ENCODE results near the gene INTS7. TPM values are rescaled to one million over a fixed set of nuclear protein-coding genes. Genes with fewer than 3 reads are reported as not detected.
A peak's percentile ranks its signal among the peaks of the same experiment; 100 is the strongest.

Gene INTS7
- total and polyA plus RNA-seq, 9 of the 15 experiments (the other 6 are each of a cell fraction or from before 2014, with no cell fraction given): 27.3 to 68.4 (median 40.4) TPM

DNA sequence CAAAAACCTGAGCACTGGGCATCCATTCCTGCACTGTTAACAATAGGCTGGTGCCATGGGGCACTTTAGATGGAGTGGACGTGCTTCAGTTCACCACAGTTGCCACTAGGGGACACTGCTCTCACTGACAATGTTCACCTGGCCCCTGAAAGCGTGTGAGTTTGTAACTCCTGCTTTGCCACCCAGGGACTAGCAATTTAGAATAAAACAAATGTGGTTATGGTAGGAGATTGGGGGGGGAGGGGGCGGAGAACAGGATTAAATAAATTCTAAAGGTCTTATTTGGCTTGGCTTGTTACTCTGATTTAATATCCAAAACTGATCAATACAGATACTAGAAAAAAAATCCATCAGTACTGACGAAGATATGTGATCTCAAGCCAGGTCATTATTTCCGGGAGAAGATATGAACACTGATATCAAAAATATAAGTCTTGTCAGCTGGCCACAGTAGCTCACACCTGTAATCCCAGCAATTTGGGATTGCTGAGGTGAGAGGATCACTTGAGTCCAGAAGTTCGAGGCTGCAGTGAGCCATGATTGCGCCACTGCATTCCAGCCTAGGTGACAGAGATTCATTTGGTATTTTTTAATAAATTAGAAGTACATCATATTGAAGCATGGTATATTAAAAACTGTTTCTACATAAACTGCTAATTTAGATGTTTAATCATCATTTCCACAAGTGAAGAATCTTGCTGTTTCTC lies 23.2 kb downstream of the INTS7 start (continued):
- TF ChIP-seq BMI1 (IDR thresholded peaks at IDR 0.05; ENCODE audit: low read length) (no peak), RB1 (IDR thresholded peaks at IDR 0.05; ENCODE audit: low read depth) (peak; percentile 49; the same call in 1 of the 2 replicates), FOXA1 (IDR thresholded peaks at IDR 0.05; ENCODE audit: borderline replicate concordance) (no peak), FOXK1 (CRISPR knock-in tag; IDR thresholded peaks at IDR 0.05; ENCODE audit: borderline replicate concordance) (no peak), MAZ (CRISPR knock-in tag; conservative IDR thresholded peaks at IDR 0.05 in 1 of 2, IDR thresholded peaks at IDR 0.05 in 1 of 2) (peak in 1 of 2 experiments; percentile 40; a peak in 1 of 4 replicates), HMGN3 (IDR thresholded peaks at IDR 0.05; ENCODE audit: borderline replicate concordance, extremely low read depth, insufficient read length, low read depth, low read length) (no peak), MAFK (IDR thresholded peaks at IDR 0.05; ENCODE audit: low read length) (no peak), RNF2 (IDR thresholded peaks at IDR 0.05) (no peak), KDM4B (IDR thresholded peaks at IDR 0.05; ENCODE audit: borderline replicate concordance in 2 of 2, low read depth in 1 of 2) (no peak), NCOA1 (IDR thresholded peaks at IDR 0.05; ENCODE audit: low read depth) (no peak), GTF2F1 (IDR thresholded peaks at IDR 0.05; ENCODE audit: low read depth, low read length) (no peak), FOXJ2 (tag; IDR thresholded peaks at IDR 0.05) (no peak), SMARCE1 (IDR thresholded peaks at IDR 0.05) (no peak), ASH1L (IDR thresholded peaks at IDR 0.05; ENCODE audit: borderline replicate concordance, low read depth, partially characterized antibody) (no peak), NR2F6 (CRISPR knock-in tag; IDR thresholded peaks at IDR 0.05) (no peak), TAL1 (IDR thresholded peaks at IDR 0.05) (no peak), BHLHE40 (IDR thresholded peaks at IDR 0.05; ENCODE audit: low read length) (peak; percentile 25; the same call in 1 of the 2 replicates), SMAD4 (CRISPR knock-in tag; conservative IDR thresholded peaks at IDR 0.05) (no peak), IRF2 (CRISPR knock-in tag; IDR thresholded peaks at IDR 0.05) (no peak)
- TF ChIP-seq, protein P1, sequence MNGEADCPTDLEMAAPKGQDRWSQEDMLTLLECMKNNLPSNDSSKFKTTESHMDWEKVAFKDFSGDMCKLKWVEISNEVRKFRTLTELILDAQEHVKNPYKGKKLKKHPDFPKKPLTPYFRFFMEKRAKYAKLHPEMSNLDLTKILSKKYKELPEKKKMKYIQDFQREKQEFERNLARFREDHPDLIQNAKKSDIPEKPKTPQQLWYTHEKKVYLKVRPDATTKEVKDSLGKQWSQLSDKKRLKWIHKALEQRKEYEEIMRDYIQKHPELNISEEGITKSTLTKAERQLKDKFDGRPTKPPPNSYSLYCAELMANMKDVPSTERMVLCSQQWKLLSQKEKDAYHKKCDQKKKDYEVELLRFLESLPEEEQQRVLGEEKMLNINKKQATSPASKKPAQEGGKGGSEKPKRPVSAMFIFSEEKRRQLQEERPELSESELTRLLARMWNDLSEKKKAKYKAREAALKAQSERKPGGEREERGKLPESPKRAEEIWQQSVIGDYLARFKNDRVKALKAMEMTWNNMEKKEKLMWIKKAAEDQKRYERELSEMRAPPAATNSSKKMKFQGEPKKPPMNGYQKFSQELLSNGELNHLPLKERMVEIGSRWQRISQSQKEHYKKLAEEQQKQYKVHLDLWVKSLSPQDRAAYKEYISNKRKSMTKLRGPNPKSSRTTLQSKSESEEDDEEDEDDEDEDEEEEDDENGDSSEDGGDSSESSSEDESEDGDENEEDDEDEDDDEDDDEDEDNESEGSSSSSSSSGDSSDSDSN (IDR thresholded peaks at IDR 0.05; ENCODE audit: borderline replicate concordance in 1 of 2, low read depth in 2 of 2, low read length in 2 of 2): no peak
- TF ChIP-seq, protein P2, sequence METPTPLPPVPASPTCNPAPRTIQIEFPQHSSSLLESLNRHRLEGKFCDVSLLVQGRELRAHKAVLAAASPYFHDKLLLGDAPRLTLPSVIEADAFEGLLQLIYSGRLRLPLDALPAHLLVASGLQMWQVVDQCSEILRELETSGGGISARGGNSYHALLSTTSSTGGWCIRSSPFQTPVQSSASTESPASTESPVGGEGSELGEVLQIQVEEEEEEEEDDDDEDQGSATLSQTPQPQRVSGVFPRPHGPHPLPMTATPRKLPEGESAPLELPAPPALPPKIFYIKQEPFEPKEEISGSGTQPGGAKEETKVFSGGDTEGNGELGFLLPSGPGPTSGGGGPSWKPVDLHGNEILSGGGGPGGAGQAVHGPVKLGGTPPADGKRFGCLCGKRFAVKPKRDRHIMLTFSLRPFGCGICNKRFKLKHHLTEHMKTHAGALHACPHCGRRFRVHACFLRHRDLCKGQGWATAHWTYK (CRISPR knock-in tag; IDR thresholded peaks at IDR 0.05): no peak
- TF ChIP-seq, protein P3, sequence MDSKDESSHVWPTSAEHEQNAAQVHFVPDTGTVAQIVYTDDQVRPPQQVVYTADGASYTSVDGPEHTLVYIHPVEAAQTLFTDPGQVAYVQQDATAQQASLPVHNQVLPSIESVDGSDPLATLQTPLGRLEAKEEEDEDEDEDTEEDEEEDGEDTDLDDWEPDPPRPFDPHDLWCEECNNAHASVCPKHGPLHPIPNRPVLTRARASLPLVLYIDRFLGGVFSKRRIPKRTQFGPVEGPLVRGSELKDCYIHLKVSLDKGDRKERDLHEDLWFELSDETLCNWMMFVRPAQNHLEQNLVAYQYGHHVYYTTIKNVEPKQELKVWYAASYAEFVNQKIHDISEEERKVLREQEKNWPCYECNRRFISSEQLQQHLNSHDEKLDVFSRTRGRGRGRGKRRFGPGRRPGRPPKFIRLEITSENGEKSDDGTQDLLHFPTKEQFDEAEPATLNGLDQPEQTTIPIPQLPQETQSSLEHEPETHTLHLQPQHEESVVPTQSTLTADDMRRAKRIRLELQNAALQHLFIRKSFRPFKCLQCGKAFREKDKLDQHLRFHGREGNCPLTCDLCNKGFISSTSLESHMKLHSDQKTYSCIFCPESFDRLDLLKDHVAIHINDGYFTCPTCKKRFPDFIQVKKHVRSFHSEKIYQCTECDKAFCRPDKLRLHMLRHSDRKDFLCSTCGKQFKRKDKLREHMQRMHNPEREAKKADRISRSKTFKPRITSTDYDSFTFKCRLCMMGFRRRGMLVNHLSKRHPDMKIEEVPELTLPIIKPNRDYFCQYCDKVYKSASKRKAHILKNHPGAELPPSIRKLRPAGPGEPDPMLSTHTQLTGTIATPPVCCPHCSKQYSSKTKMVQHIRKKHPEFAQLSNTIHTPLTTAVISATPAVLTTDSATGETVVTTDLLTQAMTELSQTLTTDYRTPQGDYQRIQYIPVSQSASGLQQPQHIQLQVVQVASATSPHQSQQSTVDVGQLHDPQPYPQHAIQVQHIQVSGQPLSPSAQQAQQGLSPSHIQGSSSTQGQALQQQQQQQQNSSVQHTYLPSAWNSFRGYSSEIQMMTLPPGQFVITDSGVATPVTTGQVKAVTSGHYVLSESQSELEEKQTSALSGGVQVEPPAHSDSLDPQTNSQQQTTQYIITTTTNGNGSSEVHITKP (IDR thresholded peaks at IDR 0.05; ENCODE audit: partially characterized antibody): no peak

Measured in K562 (cell line).